ENCODE data around the gene ENOX1. TPM values are rescaled to one million over a fixed set of nuclear protein-coding genes. Genes with fewer than 3 reads are reported as not detected.

The ENOX1 gene
- total RNA-seq, 1 donor from 2014 or later: 1.1 TPM

DNA sequence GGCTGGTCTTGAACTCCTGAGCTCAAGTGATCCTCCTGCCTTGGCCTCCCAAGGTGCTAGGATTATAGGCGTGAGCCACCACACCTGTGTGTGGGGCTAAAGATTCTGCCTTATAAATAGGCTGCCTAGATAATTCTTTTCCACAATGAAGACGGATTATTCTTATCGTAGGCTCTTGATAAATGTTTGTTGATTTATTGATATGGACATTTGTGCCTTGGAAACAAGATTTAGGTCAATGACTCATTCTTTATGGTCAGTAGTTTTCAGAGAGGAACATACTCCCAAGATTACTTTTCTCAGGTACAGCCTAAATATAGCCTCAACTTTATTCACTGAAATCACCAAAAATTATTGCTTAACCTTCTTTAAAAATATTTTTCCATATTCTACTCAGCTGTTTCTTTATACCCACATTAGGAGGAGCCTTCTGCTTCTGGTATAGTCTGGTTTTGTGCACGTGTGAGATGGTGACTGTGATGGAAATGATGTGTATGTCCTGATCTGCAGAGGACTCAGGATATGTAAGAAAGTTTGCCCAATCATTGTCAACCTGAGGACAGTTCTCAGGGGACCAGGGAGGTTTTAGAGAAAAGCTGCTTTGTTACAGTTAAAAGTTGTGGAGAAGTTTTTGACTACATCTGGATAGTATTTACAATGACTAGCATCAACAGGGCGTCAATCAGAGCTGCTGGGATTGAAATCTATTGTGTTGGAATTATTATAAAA is 554.5 kb downstream of the ENOX1 start:
- DNase-seq (ENCODE audit: low spot score): no peak
- H3K9ac ChIP-seq: no peak overlapping the region
- no peaks in the 10 kb centered on the region for H4K20me1 ChIP-seq (ENCODE audit: low read depth)
- H3K36me3 ChIP-seq: no peaks in the 10 kb centered on the region
- H3K4me1 ChIP-seq: peaks cover 4% of the 10 kb centered on the region
- no peak overlapping the region for H3K27ac Mint-ChIP-seq
- H3K27ac ChIP-seq: no peak overlapping the region
- no peaks in the 10 kb centered on the region for H3K9me3 Mint-ChIP-seq
- TF ChIP-seq EZH2 (IDR thresholded peaks at IDR 0.05) (no peak), EZH2phosphoT487 (IDR thresholded peaks at IDR 0.05) (no peak)
- TF ChIP-seq, protein P1, sequence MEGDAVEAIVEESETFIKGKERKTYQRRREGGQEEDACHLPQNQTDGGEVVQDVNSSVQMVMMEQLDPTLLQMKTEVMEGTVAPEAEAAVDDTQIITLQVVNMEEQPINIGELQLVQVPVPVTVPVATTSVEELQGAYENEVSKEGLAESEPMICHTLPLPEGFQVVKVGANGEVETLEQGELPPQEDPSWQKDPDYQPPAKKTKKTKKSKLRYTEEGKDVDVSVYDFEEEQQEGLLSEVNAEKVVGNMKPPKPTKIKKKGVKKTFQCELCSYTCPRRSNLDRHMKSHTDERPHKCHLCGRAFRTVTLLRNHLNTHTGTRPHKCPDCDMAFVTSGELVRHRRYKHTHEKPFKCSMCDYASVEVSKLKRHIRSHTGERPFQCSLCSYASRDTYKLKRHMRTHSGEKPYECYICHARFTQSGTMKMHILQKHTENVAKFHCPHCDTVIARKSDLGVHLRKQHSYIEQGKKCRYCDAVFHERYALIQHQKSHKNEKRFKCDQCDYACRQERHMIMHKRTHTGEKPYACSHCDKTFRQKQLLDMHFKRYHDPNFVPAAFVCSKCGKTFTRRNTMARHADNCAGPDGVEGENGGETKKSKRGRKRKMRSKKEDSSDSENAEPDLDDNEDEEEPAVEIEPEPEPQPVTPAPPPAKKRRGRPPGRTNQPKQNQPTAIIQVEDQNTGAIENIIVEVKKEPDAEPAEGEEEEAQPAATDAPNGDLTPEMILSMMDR (IDR thresholded peaks at IDR 0.05): no peak
- H3K4me3 ChIP-seq: no peak overlapping the region
- no peak overlapping the region for H2AFZ ChIP-seq (replicated peaks)
- H3K9me3 ChIP-seq (ENCODE audit: low read depth): no peaks in the 10 kb centered on the region
- H3F3A ChIP-seq (ENCODE audit: low read depth): no peaks in the 10 kb centered on the region
- H3K4me2 ChIP-seq: no peak overlapping the region
- no peaks in the 10 kb centered on the region for H3K79me2 ChIP-seq (ENCODE audit: low read depth)
- H3K36me3 Mint-ChIP-seq: no peaks in the 10 kb centered on the region
- H3K4me1 Mint-ChIP-seq: no peaks in the 10 kb centered on the region
- no peak overlapping the region for H3K4me3 Mint-ChIP-seq
- H3K27me3 Mint-ChIP-seq (ENCODE audit: insufficient read depth, low read depth): no peaks in the 10 kb centered on the region
- H3K27me3 ChIP-seq: no peaks in the 10 kb centered on the region

GRCh38 chr13:43230989-43231388 is 555.8 kb downstream of the ENOX1 start:
- no peak overlapping the region for H3K27ac Mint-ChIP-seq
- no peak overlapping the region for H3K27ac ChIP-seq
- no peak overlapping the region for H2AFZ ChIP-seq (replicated peaks)
- TF ChIP-seq, protein P1 (IDR thresholded peaks at IDR 0.05): no peak
- TF ChIP-seq EZH2phosphoT487 (IDR thresholded peaks at IDR 0.05) (no peak), EZH2 (IDR thresholded peaks at IDR 0.05) (no peak)
- H3K36me3 ChIP-seq: no peaks in the 10 kb centered on the region
- H3K9ac ChIP-seq: no peak overlapping the region
- H3K4me1 ChIP-seq: peaks cover 4% of the 10 kb centered on the region
- no peak overlapping the region for H3K4me3 ChIP-seq
- H3K4me2 ChIP-seq: no peak overlapping the region
- no peaks in the 10 kb centered on the region for H3K79me2 ChIP-seq (ENCODE audit: low read depth)
- H3F3A ChIP-seq (ENCODE audit: low read depth): no peaks in the 10 kb centered on the region
- no peaks in the 10 kb centered on the region for H3K9me3 Mint-ChIP-seq
- H3K4me1 Mint-ChIP-seq: no peaks in the 10 kb centered on the region
- H3K27me3 Mint-ChIP-seq (ENCODE audit: insufficient read depth, low read depth): no peaks in the 10 kb centered on the region
- H3K9me3 ChIP-seq (ENCODE audit: low read depth): no peaks in the 10 kb centered on the region
- DNase-seq (ENCODE audit: low spot score): no peak
- H4K20me1 ChIP-seq (ENCODE audit: low read depth): no peaks in the 10 kb centered on the region
- no peak overlapping the region for H3K4me3 Mint-ChIP-seq
- no peaks in the 10 kb centered on the region for H3K36me3 Mint-ChIP-seq
- H3K27me3 ChIP-seq: no peaks in the 10 kb centered on the region

GRCh38 chr13:43229506-43229905 is 557.3 kb downstream of the ENOX1 start:
- Histone ChIP-seq H3K79me2 (ENCODE audit: low read depth) (no peaks in the 10 kb centered on the region), H3F3A (ENCODE audit: low read depth) (no peaks in the 10 kb centered on the region), H3K9ac (no peak overlapping the region), H2AFZ (replicated peaks) (no peak overlapping the region), H3K27ac (no peak overlapping the region), H3K4me1 (peaks cover 4% of the 10 kb centered on the region), H3K4me3 (no peak overlapping the region), H3K4me2 (no peak overlapping the region), H3K27me3 (no peaks in the 10 kb centered on the region), H4K20me1 (ENCODE audit: low read depth) (no peaks in the 10 kb centered on the region), H3K9me3 (ENCODE audit: low read depth) (no peaks in the 10 kb centered on the region), H3K36me3 (no peaks in the 10 kb centered on the region)
- Mint-ChIP-seq H3K36me3 (no peaks in the 10 kb centered on the region), H3K4me1 (no peaks in the 10 kb centered on the region), H3K27me3 (ENCODE audit: insufficient read depth, low read depth) (no peaks in the 10 kb centered on the region), H3K27ac (no peak overlapping the region), H3K9me3 (no peaks in the 10 kb centered on the region), H3K4me3 (no peak overlapping the region)
- TF ChIP-seq EZH2 (IDR thresholded peaks at IDR 0.05): no peak
- no peak for DNase-seq (ENCODE audit: low spot score)

- H3K27me3 Mint-ChIP-seq (ENCODE audit: insufficient read depth, low read depth): no peaks in the 10 kb centered on the region
Measured at GRCh38 chr13:43227721-43228120, 559.1 kb downstream of the ENOX1 start.

More at GRCh38 chr13:43227721-43228120, 559.1 kb downstream of the ENOX1 start:
- no peaks in the 10 kb centered on the region for H3K9me3 ChIP-seq (ENCODE audit: low read depth)
- Mint-ChIP-seq H3K9me3 (no peaks in the 10 kb centered on the region), H3K36me3 (no peaks in the 10 kb centered on the region), H3K27ac (no peak overlapping the region), H3K4me3 (no peak overlapping the region), H3K4me1 (no peaks in the 10 kb centered on the region)
- H3K27me3 ChIP-seq: no peaks in the 10 kb centered on the region
- no peak overlapping the region for H3K9ac ChIP-seq
- no peaks in the 10 kb centered on the region for H3K36me3 ChIP-seq
- H3K4me2 ChIP-seq: no peak overlapping the region
- H3K79me2 ChIP-seq (ENCODE audit: low read depth): no peaks in the 10 kb centered on the region
- H3F3A ChIP-seq (ENCODE audit: low read depth): no peaks in the 10 kb centered on the region
- TF ChIP-seq, protein P1 (IDR thresholded peaks at IDR 0.05): no peak
- TF ChIP-seq EZH2 (IDR thresholded peaks at IDR 0.05) (no peak), EZH2phosphoT487 (IDR thresholded peaks at IDR 0.05) (no peak)
- no peak overlapping the region for H2AFZ ChIP-seq (replicated peaks)
- H3K27ac ChIP-seq: no peak overlapping the region
- no peaks in the 10 kb centered on the region for H4K20me1 ChIP-seq (ENCODE audit: low read depth)
- peaks cover 1% of the 10 kb centered on the region for H3K4me1 ChIP-seq
- no peak overlapping the region for H3K4me3 ChIP-seq
- DNase-seq (ENCODE audit: low spot score): no peak
